Effector memory CD4-positive, alpha-beta T cell (primary cell): Measurements from ENCODE around the gene WNK1.

Source experiments
- DNase-seq, 3 donors: peaks; one replicate each; pipeline ENCODE4 v3.0.0-alpha.2; 2020
- H3K27ac ChIP-seq: 2 replicates; pipeline ENCODE4 v1.7.0; 2013; ENCODE audit warnings: mild to moderate bottlenecking, low read length, moderate library complexity; ENCODE audit not compliant: insufficient read depth, poor library complexity, severe bottlenecking
- H3K27me3 ChIP-seq: replicated peaks from 2 replicates; pipeline ENCODE4 v1.7.0; 2013; ENCODE audit warnings: mild to moderate bottlenecking, low read length; ENCODE audit not compliant: insufficient read depth, control insufficient read depth, poor library complexity, severe bottlenecking
- H3K36me3 ChIP-seq: 2 replicates; pipeline ENCODE4 v1.7.0; 2013; ENCODE audit warnings: mild to moderate bottlenecking, low read length, moderate library complexity; ENCODE audit not compliant: control insufficient read depth, insufficient read depth
- H3K4me1 ChIP-seq: 2 replicates; pipeline ENCODE4 v1.7.0; 2013; ENCODE audit warnings: low read length, mild to moderate bottlenecking; ENCODE audit not compliant: control insufficient read depth, insufficient read depth, poor library complexity, severe bottlenecking
- H3K4me3 ChIP-seq: 2 replicates; pipeline ENCODE4 v1.7.0; 2013; ENCODE audit warnings: low read length, low read depth, mild to moderate bottlenecking; ENCODE audit not compliant: insufficient read depth, poor library complexity, severe bottlenecking
- H3K9me3 ChIP-seq: 2 replicates; pipeline ENCODE4 v1.7.0; 2013; ENCODE audit warnings: mild to moderate bottlenecking, low read length, moderate library complexity; ENCODE audit not compliant: control insufficient read depth

WNK1 gene

DNA sequence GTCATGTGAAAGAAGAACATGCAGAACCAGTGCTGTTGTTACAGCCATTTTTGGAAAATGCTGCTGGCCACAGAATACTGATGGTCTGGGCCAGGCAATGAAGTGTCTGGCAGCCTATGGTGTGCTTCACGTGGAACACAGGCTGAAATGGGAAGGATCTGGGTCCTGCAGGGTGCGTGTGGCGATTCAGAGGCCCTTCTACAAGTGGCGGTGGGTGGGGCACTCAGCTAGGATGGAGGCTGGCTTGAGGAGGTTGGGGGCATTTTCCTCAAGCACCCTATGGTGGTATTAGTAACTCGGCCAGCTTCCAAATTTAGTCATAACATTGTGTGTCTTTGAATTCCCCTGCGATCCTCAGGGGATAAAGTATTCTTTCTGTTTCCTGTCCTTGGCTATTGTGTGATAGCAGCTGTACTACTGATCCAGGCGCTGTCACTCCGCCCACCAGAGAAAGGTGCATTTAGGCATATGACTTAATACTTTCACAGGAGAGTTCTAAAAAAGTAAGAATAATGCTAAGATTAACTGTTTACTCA lies 206.3 kb downstream of the WNK1 start:
- H3K9me3 ChIP-seq: no peaks in the 10 kb centered on the region
- H3K4me3 ChIP-seq: no peak overlapping the region
- no peaks in the 10 kb centered on the region for H3K27me3 ChIP-seq
- no peaks in the 10 kb centered on the region for H3K36me3 ChIP-seq
- no peak overlapping the region for H3K27ac ChIP-seq
- no peak for DNase-seq
- no peaks in the 10 kb centered on the region for H3K4me1 ChIP-seq
